Effector CD4-positive, alpha-beta T cell (primary cell): ENCODE data around the gene ARFGEF2.

Experiments
- DNase-seq: peaks from one replicate; pipeline ENCODE4 v3.0.0-alpha.2; 2020

Gene ARFGEF2

DNA sequence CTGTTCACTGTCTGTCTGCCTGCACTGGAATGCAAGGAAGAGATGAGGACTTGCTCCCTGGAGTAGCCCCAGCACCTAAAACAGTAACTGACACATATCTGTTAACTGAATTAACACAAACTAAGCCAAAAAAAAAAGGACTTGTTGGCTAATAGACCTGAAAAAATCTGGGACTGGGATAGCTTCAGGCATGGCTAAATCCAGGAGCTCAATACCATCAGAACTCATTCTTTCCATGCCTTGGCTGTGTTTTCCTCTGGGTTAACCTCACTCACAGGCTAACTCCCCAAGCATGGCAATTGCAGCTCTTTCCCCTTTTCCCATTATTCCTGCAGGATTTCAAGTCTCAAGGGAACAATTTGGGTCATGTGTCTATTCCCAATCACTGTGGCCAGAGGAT is 21.6 kb upstream of the ARFGEF2 start:
- no peak for DNase-seq

DNA sequence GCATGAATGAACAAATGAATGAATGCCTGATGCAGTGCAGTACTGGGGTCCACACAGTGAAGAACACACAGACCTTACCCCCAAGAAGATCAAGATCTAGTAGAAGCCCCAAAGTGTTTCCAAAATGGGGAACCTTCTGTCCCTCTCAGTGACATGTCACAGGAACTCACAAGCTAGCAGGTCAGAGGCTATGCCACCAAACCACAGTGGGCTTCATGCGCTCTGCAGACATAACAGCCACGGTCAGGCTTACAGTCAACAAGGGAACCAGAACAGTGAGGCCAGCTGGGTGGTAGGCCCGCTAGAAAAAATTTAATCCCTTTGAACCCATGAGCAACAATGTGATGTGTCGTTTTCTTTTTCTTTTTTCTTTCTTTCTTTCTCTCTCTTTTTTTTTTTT is 20.2 kb upstream of the ARFGEF2 start:
- DNase-seq = no peak

DNA sequence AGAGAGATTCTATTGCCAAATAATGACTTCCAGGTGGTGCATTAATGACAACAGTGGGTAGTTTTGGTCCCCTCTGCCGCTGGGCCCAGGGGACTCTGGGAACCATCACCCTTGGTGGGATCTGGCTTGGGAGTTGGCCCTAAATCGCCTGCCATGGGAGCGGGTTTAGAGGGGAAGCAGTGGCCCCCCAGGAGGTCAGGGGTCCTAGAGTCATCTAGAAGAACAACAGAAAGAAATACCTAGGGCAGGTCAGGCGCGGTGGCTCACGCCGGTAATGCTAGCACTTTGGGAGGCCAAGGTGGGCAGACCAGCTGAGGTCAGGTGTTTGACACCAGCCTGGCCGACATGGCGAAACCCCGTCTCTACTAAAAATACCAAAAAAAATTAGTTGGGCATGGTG is 17.8 kb upstream of the ARFGEF2 start:
- DNase-seq = no peak

DNA sequence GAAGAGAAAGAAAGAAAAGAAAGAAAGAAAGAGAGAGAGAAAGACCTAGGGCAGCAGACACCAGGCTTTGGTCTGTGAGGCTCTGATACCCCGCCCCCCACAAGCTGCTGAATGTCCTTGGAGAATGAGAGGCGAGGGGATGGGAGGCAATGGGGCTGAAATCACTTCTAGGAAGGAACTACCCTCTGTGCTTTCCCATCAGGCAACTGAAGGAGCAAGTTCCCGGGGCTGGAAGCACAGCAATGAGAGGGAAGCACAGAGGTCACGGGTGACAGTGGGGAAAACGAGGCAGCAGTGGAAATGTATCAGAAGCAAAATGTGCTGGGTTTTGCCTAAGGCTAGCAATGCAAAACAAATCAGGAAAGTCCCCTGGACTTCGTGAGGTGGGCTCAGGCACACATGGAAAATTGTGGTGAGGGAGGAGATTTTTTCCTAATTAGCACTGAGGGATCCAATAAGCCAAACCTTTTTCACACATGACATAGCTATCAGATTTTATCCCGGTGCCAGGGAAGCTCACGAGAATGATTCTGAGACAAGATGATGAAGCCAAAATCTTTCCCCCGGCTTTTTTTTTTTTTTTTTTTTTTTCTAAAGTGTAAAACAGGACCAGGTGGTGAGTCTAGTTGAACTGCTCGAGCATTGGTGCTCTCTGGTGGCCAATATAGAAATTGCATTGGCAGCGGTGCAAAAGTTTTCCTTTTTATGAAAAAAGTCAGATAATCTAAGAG is 16.8 kb upstream of the ARFGEF2 start:
- DNase-seq = peak; percentile 56

DNA sequence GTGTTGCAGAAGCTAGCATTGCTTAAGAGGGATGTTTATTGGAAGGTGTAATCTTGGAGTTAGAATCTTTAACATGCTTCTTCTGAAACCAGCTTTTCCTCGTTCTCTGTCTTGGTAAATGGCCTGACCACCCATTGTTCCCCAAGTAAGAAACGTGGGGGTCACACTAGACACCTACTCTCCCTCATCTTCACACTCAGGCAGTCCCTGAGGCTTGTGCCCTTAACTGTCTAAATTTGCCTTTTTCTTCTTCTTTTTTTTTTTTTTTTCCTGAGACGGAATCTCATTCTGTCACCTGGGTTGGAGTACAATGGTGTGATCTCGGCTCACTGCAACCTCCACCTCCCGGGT is 16.2 kb upstream of the ARFGEF2 start:
- DNase-seq = no peak

DNA sequence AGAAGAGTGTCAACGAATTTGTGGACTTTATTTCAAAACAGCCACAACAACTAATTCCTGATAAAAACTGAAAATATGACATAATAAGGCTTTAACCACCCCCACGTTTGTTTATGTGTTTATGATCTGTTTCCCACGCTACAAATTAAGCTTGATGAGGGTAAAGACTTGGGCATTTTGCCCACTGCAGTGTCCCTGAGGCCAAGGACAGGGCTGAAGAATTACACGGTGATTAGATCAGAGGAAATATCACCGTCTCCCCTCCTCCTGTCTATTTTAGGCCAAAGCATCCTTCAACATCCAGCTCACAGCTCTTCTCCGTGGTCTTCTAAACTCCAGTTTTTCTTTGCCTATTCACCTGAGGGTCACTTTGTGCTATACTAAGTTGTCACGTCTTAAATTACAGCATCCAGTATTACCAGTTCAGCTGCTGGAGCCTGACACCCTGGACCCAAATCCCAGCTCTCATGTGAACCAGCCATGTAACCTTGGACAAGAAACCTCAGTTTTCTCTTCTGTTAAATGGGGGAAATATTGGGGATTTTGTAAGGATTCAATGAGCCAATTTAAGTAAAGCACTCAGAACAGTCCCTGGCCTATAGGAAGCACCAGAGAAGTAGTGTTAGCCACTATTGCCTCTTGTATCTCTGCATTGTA is 15.2 kb upstream of the ARFGEF2 start:
- DNase-seq = no peak

DNA sequence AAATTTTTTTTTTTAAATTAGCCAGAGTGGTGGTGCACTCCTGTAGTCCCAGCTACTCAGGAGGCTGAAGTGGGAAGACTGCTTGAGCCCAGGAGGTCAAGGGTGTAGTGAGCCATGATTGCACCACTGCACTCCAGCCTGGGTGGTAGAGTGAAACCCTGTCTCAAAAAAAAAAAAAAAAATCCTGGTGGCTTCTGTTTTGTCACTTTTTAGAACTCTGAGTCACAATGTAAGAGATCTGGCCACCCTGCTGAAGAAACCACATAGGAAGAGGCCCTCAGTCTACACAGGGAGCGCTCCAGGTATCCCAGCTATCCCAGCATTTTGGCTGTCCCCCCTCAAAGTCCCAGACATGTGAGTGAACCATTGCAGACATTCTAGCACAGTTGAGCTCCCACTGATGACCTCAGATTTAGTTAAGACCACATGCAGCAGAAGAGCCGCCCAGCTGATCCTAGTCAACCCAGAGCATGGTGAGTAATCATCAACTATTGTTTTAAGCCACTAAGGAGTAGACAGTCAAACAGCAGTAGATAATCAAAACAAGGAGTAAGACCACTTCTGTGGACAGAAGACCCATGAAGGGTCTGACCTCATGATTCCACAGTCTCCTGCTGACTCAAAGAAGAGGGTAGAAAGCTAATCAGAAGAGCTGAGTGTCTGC is 12.7 kb upstream of the ARFGEF2 start:
- no peak for DNase-seq

DNA sequence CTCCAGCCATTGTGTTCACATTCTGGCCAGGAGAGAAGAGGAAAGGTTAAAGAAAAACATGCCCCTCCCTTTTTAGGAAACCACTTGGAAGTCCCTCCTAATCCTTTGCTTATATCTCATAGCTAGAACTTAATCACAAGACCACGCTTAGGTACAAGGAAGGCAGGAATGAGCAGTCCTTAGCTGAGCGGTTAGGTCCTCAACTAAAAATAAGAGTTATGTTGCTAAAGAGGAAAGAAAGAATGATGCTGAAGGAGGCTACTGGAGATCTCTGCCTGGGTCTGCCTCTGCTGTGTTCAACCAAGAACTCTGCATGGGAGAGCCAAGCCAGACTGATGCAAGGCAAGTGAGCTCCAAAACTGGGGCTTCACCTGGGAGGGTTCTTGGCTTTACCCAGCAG is 11.6 kb upstream of the ARFGEF2 start:
- no peak for DNase-seq

DNA sequence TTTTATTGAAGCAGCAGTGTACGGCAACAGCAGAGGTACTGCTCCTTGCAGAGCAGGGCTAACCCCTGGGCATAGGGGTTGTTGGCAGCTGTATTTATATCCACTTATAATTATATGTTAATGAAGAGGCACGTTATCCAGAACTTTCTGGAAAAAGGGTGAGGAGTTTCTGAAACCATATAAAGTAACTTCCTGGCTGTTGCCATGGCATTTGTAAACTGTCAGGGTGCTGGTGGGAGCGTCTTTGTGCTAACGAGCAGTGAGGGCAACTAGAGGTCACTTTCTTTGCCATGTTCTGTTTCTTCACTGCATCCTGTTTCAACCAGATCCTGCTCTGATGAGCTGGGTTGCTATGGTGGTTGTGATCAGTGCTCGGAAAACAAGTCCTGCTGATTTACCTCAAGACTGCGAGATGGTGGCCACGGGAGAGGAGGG is 11.1 kb upstream of the ARFGEF2 start:
- no peak for DNase-seq

DNA sequence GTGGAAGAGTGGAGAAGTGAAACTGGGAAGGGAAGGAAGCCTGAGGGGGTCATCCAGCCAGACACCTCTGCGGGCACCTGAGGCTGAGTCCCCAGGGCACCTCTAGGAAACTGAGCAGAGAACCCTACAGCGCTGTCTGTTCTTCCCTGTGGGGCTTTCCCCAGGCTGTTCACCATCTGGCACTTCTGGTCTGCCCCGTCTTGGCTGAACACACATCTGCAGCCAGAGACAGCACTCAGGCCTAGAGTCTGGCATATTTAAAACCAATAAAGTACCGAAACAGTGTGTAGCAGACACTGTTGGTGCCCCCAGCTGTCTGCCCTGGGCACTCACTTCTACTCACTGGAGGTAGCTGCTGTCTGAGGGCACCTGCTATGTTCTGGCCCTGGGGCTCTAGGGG is 9.4 kb upstream of the ARFGEF2 start:
- no peak for DNase-seq

DNA sequence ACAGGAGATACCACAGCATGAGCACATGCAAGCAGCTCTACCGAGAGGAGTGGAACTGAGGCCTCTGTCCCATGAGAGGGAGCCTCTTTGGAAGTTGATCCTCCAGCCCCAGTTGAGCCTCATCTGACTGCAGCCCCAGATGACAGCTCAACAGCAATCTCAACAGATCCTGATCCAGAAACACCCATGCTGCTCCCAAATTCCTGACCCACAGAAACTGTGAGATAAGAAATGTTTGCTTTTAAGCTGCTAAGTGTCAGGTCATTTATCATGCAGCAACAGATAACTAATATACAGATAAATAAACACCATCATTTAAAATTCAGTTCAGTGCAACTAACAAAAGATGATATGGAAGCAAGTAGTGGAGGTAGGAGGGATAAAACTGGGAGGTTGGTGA is 4.8 kb upstream of the ARFGEF2 start:
- no peak for DNase-seq

DNA sequence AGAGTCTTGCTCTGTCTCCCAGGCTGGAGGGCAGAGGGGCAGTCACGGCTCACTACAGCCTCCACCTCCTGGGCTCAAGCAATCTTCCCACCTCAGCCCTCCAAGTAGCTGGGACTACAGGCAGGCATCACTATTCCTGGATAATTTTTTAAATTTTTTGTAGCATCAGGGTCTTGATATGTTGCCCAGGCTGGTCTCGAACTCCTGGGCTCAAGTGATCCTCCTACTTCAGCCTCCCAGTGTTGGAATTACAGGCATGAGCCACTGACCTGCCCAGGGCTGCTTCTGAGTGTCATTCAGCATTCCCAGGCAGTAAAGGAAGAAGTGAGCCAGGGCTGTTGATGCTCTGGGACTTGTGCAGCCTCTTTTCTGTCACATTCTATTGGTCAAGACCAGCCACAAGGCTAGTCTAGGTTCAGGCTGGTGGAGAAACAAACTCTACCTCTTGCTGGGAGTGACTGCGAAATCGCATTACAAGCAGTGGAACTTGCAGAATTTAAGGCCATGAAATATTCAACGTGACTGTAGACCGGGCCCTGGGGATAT is 2.1 kb upstream of the ARFGEF2 start:
- no peak for DNase-seq

DNA sequence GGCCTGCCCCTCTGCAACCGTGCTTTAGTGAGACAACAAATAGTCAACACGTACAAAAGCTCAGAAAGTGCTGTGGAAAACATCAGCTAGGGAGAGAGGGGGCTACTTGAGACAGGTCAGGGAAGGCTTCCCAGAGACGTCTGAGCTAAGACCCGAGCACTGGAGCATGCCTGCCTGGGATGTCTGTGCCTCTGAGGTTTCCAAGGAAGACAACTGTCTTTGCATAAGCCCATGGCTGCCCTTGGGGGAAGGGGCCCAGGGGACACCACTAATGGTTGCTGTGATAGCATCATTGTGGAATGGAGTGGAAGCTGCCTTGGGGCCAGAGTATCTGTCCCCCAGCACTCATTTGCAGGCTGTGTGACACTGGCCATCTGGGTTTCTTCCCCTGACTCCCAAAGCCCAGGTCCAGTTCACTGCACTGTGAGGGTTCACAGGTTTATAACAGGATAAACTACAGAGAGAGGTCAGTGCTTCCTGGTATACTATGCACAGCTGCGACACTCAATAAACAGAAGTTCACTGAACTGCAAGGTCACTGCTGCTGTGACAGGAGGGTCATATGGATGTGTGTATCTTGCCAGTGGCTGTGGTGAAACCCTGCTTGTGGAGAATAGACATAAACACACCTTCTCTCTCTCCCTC is 1.5 kb upstream of the ARFGEF2 start:
- no peak for DNase-seq

DNA sequence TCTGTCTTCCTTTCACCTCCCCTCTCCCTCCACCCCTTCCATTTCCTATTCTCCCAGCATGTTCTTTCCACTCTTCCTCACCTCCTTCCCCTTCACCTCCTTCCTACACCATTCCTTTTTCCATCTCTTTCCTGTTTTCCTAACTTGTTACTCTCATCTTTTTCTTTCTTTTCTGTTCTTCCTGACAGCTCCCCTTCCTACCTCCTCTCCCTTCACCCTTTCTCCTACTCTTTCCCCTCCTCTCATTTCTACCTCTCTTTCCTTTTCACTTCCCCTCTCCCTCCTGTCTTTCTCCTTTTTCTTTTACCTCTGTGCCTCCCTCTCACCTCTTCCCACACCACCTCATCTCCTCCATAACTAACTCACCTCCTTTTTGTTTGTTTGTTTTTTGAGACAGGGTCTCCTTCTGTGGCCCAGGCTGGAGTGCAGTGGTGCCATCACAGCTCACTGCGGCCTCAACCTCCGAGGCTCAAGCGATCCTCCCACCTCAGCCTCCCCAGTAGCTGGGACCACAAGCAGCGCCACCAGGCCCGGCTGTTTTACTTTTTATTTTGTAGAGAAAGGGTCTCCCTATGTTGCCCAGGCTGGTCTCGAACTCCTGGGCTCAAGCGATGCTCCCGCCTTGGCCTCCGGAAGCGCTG is 864 bp upstream of the ARFGEF2 start:
- no peak for DNase-seq

DNA sequence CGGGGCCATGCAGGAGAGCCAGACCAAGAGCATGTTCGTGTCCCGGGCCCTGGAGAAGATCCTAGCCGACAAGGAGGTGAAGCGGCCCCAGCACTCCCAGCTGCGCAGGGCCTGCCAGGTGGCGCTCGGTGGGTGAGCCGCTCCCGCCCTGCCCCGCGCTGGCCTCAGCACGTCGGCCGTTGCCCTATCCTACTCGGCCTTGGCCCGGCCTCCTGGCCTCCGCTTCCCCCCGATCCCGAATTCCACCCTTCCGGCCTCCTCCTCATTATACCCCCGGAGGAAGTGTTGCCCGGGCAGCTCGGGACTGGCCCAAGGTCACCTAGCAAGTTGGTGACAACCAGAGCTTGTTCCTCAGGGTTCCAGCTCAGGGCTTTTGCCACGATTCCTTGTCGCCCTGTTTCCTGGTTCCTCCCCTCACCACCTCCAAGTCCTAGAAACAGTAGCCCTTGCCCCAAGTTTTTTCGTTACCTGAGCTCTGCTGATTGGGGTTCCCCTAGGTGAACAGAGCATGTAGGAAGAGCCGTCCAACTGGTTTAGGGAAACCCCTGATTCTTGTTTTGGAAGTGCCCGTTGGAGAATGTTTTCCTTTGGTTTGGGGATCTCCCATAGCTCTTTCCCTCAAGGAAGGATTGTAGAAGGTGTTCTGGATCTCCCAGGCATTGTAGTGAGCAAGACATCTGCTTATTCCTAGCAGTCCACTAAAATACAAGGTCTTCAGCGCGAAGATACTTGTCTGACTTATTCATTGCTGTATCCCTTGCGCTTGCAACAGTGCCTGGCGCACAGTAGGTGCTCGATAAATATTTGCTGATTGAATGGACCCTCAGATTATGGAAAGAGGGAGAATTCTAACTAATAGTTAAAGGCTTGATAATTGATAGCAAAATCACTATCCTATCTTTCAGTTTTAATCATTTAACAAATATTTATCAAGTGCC is 641 bp downstream of the ARFGEF2 start:
- no peak for DNase-seq

DNA sequence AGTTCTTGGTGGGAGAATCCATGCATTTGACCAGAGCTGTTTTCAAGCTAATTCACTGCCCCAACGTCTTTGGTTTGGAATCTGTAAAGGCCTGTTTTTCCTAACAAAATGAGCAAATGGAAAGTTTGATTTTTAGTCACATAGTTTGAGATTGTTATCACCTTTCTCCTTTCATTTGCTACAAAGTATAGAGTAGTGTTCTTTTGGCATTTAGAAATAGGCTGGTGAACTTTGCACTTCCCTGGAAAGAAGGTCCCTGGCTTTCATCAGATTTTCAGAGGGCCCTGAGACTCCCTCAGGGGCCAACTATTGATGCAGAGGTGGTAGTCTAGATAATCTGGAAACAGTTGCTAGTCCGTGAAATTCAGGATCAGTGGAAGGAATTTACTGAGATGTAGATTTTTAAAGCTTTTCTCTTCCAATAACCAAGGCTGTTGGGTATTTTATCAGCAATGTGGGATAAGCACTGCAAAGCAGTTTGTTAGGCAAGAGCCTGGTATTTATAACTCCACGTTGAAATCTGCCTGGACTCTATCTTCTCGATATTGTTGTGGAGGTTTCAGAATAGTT is 1.7 kb downstream of the ARFGEF2 start:
- DNase-seq = no peak

DNA sequence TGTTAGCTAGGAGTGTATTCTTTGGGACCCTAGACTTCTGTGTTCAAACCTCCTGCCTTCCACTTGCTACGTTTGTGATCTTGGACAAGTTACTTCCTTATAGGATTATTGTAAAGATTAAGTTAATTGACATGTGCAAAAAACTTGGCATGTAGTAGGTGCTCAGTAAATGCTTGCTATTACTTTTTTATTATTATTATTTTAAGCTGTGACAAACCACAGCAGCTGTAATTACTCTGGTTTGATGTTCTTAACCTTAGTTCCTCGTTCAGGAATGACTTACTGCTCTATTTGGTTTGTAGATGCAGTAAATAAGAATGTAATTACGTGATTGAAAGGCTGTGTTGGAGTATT is 3.2 kb downstream of the ARFGEF2 start:
- no peak for DNase-seq

DNA sequence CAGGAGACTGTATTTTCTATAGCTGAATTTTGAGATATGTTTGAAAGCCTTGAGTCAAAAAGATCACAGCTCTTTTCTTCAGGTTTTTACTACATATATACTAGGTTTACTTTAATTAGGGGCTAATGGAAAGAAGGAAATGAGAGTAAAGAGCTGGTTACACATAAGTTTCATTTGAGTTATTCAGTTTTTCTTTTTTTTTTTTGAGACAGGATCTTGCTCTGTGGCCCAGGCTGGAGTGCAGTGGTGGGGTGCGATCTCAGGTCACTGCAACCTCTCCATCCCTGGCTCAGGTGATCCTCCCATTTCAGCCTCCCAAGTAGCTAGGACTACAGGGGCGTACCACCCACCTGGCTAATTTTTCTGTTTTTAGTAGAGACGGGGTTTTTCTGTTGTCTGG is 4.8 kb downstream of the ARFGEF2 start:
- DNase-seq = no peak

DNA sequence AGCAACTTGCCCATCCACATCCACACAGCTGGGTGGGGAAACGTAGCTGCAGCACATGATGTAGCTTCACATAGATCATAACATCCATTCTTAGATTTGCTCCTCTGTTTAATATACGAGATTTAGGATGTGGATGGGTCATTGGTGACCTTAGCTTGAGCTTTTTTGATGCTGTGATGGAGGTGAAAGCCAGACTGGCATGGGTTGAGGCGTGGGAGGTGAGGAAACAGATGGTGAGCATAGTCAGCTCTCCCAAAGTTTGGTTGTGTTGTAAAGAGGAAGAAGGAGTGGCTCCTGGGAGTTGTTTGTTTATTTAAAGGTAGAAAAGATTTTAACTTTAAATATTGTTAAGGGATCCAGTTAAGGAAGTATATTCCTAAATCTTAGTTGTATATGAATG is 5.3 kb downstream of the ARFGEF2 start:
- DNase-seq = no peak

DNA sequence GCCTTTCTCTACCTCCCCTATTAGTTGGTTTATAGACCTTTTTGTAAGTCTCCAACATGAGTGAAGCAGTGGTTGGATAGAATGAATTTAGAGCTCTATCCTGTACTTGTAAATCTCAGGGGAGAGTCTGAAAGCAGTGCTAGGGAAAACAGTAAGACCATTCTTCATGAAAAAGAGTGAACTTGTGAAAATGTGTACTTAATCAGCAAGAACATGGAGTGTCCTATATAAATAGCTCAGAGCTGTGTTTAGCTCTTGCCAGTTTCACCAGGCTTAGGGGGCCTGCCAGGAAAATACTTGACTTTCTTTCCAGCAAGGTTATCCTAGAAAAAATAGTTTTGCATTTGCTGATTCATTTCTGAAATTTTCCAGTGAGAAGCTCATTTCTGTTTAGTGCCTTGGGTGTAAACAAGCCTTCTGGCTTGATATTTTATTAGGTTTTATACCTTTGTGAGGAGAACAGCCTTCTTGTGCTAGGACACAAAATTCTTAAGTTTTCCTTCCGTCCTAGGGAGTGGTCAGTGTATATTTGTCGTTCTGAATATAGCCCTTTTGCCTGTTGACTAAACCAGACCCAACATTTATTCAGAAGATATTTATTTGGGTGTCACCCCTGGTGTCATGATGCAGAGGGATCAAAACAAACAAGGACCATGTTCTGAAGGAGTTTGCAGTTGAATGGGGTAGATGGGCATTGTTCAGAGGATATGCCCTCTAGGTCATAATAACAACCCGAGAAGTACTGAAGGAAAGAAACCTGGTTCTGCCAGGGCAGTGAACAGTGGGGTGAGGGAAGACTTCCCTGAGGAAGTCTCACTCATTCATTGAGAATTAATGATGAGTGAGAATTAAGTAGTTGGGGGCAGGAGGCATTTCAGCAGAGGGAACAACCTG is 7.6 kb downstream of the ARFGEF2 start:
- DNase-seq = no peak

DNA sequence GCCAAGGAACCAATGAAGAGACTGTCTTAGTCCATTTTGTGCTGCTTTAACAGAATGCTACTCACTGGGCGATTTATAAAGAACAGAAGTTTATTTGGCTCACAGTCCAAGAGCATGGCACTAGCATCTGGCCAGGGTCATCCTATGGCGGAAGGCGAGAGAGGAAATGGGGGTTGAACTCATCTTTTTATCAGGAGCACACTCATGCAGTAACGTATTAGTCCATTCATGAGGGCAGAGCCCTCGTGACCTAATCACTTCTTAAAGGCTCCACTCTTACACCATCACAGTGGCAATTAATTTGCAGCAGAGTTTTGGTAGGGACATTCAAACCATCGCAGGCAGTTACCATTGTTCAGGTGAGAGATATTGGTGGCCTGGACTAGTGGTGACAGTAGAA is 8.5 kb downstream of the ARFGEF2 start:
- DNase-seq = no peak
